Stimulated activated CD8-positive, alpha-beta memory T cell treated with anti-CD3 and anti-CD28 coated beads, Interleukin-15, amount 100 ng/mL, for 48 hours (primary cell): ENCODE data around the gene ATG101.
A peak's percentile ranks its signal among the peaks of the same experiment; 100 is the strongest.

Experiments
- DNase-seq, 2 donors: peaks; one replicate each; pipeline ENCODE4 v3.0.0-alpha.2; 2020; ENCODE audit warnings: low read depth in 2 of 2

Gene ATG101

DNA sequence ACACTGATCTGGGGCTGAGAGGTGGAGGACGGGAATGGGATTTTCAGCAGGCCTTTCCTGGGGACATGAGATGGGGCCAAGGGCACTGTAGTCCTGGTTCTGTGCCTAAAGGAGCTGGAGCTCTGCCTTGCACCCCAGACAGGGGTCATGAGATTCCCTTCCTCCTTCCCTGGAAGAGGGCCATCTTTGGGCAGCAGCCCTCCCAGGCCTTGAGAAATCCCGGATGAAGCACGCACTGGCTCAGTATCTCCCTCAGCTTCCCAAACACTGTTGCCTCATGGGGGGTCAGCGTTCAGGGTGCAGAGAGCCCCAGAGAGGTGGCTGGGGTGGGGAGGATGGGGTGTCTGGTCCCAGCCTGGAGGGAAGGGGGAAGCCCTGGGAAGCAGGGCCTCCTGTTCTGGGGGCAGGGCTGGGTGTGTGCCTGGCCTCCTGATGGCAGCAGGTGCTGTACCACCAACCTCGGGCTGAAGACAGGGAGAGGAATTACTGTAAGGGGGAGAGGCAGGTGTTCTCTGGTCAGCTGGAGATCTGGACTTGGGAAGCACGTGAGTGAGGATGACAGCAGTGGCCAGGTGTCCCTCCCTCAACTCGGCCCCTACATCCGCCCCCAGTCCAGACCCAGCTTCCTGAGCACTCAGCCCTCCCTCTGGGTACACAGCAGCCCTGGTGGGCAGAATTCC is 26.9 kb upstream of the ATG101 start:
- no peak for DNase-seq

DNA sequence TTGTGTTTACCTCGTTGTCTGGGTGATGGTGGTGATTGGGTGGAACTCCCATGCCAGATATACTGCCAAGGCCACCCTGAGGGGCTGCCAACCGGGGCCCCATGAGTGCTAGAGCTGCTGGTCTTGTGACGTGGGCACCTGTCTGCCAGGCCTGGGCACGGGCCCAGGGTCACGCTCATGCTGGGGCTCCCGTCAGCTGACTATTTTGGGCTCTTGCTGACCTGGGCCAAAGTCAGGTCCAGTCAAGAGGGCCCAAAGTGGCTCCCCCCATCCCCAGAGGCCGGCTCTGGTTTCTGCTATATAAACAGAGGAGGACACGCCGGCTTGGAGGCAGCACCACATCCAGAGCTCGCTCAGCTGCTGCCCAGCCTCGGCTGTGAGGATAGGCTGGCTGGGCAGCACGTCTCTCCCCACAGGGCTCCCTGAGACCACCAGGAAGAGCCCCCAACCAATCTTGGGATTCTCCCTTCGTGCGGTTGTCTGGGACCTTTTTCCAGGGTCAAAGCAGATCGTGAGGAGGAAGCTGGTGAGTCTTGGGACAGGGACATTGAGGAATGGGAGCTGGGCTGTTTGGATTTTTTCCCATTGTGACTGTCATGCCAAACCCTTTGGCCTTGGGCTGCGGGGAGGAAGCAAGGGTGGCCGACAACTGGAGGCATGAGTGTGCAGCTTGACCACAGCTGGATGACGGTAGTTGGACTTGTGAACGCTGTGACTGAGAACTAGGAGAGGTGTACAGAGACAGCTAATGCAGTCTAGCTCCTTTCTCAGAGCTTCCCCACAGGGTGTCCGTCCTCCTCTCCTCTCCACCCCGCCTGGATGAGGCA is 26.2 kb upstream of the ATG101 start:
- no peak for DNase-seq

DNA sequence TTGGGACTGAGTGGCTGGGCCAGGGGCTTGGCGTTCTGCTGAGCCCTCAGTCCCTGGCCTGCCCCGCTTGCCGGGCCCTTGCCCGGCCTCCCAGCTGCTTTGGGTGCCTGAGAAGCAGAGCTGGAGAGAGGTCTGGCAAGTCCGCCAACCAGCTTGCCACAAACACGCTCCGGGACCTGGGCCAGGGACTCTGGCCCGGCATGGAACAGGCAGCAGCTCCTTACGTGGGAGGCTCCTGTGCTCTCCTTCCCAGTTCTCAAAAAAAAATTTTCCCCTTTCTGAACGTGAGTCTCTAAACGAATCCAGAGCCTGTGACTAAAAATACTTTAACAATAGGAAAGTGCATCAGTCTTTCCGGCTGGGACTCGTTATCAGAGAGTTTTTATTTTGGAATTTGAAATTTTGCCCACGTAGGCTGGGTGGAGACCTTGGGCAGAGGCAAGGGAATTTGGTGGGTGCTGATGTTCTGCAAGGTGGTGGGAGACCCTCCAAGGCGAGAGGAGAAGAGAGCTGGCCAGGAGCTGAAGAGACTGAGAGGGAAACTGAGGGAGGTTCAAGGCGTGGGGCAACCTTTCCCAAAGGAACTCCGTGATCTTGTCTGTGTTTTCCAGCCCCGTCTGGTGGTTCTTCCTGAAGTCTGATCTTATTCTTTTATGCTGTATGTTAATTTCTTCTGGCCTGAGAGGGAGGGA is 25.3 kb upstream of the ATG101 start:
- no peak for DNase-seq

DNA sequence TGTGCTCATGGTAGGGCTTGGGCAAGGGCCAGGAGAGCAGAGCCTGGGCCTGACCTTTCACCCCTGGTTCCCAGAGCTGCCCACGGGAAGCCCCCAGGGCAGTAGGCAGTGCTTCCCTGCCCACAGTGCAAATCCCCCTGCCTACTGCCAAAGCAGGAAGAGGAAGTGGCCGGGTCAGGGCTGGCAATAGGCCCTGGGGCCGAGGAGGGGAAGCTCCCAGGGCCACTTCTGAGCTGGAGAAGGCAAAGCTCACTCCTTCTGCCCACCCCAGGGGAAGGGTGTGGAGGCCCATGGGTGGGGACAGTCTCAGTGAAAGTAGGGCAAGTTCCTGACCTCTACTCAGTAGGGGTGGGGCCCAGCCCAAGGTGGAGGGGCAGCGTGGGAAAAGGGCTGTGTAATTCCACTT is 24.0 kb upstream of the ATG101 start:
- no peak for DNase-seq

DNA sequence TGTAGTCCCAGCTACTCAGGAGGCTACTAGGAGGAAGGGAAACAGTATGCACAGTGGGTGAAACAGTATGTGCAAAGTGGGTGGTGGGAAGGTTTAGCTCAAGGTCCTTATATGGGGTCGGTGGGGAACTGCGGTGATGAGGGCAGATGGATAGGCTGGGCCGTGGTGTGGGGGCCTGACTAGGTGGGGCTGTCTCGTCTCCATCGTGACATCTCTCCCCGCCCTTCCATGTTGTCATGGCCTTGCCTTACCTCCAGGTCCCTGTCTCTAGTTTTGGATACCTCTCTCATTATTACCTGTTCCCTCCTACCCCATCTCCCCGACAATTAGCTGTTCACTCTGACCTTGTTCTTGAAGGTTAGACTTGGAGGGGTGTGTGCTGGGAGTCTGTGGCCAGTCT is 22.9 kb upstream of the ATG101 start:
- no peak for DNase-seq

DNA sequence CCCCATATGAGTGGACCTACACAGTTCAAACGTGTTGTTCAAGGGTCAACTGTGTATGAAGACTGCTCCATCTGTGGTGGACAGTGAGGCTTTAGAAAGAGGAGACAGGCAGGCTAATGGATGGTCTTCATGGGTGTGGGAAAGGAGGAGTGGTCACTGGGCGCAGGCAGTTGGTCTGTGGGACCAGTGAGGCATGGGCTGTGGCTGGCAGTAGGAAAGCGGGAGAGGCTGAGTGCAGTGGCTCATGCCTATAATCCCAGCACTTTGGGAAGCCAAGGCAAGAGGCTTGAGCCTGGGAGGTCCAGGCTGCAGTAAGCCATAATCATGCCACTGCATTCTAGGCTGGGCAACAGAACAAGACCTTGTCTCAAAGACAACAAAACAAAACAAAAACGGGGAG is 20.5 kb upstream of the ATG101 start:
- no peak for DNase-seq

DNA sequence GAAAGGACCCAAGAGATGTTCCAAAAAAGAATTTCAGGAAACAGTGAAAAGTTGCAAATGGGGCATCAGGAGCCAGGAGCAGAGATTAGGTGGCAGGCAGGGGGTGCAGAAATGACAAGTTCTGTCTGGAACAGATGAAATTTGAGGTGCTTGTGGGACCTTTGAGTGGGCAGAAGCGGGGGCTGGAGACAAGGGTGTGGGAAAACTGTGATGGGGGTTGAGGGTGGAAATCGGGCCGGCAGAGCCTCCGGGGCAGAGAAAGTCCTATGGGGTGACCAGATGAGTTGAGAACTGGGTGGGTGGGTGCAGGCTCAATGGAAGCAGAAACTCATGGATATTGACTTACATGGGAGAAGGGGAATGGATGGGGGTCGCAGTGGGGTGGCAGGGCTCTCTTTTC is 20.1 kb upstream of the ATG101 start:
- DNase-seq, result no peak

DNA sequence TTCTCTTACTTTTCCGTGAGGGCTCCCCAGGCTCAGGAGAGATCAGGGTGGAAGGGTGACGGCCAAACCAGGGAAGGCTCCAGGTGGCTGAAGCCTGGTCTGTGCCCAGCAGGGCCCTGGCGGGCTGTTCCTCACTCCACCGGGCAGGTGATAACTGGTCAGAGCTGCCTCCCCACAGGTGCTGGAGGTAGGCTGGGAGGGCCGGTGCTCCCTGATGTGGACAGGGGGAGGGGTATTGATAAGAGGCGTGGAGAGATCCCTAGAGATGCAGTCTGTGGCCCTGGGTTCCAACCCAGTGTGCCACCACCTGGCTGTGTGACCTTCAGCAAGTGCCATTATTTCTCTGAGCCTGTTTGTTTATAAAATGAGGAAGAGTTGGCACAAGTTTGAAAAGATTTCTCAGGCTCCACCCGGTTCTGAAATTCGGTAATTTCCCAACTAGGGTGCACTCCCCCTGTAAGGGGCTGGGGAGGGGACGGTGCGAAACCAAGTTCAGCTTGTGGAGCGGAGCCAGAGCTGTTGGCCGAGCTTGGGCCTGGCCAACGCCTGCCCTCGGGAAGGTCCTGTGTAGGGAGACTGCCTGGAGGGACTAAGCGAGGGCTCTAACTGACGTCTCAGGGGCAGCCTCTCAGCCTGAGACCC is 19.5 kb upstream of the ATG101 start:
- no peak for DNase-seq

DNA sequence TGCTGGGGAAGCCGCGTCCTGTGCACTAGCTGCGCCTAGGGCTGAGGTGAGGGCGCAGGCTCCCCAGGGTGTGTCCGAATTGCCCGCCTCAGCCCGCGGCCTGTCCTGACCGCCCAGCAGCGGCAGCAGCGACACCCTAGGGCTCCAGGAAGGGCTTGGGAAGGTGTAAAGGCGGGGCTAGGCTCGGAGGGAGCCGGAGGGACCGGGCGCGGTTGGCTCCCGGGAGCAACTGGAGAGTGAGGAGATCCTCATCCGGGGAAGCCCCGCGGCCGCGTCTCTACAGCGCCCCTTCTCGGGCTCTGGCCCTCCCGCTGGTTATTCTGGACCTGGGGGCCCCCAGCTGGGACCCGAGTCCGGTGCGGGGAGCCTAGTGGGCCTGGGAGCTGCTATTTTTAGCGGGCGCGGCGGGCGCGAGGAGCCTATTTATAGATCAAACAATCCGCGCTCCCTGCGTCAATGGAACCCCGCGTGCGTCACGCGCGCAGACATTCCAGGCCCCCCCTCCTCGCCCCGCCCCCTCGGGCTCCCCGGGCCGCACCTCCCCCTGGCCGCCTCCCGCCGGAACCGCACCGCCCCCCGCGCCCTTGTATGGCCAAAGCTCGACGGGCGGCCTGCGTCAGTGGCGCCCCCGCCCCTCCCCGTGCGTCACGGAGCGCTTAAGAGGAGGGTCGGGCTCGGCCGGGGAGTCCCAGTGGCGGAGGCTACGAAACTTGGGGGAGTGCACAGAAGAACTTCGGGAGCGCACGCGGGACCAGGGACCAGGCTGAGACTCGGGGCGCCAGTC is 18.8 kb upstream of the ATG101 start, which contains the start of gene NR4A1:
NR4A1 (plus strand) TSS at position 685 of the 784 bp plus-strand sequence. CDS start 2,887 bp downstream, outside the sequence.
- DNase-seq, result peak; percentile 97 to 98

DNA sequence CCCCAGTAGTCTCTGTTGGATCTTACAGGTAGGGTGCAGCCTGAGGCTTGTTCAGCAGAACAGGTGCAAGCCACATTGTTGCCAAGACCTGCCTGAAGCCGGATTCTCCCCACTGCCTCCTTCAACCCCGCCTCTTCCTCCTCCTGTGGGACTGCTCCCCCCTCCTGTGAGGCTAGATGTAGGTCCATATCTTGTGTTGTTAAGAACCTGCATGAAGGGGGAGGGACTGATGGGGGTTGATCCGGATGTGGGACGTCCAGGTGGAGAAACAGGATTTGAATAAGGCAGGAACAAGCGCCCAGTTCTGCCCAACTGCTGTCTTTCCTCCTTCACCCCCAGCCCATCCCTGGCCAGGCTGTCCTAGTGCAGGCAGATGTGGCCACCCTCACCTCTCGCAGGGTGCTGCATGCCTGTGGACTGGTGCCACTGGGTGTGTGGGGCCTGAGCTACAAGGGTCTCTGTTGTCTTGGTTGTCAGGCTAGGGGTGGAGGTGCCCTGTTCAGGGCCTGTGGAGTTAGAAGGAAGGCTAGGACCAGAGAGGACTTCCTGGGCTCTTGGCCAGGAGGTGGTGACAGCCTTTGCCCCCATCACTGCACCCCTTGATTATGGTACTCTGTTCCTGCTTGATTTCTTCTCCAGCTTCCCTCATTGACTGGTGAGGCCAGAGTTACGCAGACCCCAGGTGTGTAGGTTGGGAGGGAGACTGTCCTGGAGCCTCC is 17.2 kb upstream of the ATG101 start:
- no peak for DNase-seq

DNA sequence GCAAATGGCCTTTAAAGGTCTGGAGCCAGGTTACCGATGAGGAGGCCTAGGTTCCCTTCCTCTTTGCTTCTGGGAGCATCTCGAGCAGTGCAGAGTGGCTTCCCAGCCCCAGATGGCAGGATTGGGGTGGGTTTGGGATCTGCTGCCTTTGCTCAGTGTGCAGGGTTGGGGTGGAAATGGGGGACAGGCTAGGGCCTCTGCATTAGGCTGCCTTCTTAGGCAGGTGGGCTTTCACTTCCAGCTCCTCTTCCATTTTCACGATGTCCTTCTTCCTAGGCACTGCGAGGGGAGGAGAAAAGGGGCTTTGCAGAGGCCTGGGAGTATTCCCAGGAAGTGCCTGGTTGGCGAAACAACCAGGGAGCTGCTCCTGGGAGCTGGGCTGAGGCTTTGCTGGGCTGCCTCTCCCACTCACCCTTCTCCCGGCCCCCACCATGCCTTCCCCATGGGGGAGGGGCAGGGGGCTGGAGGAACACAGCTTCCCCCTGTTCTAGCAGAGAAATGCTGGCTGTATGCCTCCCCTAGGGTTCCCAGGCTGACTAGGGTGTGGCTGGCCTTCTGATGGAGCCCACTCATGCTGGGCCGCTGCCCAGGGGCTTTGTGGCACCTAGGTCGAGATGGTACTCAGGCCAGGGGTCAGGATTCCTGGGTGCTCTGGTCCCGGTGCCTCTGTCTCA is 16.1 kb upstream of the ATG101 start:
- DNase-seq, result no peak

DNA sequence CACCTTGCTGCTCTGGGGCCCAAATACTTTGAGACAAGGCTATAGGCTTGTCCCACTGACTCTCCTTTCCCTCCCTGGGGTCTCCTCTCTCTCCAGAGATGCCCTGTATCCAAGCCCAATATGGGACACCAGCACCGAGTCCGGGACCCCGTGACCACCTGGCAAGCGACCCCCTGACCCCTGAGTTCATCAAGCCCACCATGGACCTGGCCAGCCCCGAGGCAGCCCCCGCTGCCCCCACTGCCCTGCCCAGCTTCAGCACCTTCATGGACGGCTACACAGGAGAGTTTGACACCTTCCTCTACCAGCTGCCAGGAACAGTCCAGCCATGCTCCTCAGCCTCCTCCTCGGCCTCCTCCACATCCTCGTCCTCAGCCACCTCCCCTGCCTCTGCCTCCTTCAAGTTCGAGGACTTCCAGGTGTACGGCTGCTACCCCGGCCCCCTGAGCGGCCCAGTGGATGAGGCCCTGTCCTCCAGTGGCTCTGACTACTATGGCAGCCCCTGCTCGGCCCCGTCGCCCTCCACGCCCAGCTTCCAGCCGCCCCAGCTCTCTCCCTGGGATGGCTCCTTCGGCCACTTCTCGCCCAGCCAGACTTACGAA is 15.4 kb upstream of the ATG101 start:
- DNase-seq, result no peak

DNA sequence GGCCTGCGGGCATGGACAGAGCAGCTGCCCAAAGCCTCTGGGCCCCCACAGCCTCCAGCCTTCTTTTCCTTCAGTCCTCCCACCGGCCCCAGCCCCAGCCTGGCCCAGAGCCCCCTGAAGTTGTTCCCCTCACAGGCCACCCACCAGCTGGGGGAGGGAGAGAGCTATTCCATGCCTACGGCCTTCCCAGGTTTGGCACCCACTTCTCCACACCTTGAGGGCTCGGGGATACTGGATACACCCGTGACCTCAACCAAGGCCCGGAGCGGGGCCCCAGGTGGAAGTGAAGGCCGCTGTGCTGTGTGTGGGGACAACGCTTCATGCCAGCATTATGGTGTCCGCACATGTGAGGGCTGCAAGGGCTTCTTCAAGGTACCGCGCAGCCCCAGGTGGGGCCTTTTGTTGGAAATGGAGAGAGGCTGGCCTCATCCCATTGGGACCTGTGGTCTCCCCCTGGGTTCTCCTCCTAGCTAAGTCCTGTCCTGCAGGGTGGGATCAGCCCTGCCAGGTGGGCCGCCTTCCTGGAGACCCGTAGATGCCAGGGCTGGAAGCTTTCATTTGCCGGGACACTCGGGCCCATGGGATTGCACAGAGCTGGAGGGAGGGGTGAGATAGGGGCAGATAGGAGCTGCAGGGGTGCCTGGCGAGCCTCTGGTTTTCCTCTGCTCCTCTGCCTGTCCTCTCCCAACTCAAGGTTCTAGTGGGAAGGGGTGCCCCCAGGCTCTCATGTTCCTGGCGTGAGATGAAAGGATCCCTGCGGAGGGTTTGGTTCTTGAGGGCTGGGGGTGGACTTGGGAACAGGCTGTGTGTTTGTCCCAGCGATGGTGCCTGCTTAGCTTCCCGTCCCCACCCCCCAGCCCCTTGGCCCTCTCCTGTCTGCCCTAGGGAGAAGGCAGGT is 14.7 kb upstream of the ATG101 start:
- no peak for DNase-seq

DNA sequence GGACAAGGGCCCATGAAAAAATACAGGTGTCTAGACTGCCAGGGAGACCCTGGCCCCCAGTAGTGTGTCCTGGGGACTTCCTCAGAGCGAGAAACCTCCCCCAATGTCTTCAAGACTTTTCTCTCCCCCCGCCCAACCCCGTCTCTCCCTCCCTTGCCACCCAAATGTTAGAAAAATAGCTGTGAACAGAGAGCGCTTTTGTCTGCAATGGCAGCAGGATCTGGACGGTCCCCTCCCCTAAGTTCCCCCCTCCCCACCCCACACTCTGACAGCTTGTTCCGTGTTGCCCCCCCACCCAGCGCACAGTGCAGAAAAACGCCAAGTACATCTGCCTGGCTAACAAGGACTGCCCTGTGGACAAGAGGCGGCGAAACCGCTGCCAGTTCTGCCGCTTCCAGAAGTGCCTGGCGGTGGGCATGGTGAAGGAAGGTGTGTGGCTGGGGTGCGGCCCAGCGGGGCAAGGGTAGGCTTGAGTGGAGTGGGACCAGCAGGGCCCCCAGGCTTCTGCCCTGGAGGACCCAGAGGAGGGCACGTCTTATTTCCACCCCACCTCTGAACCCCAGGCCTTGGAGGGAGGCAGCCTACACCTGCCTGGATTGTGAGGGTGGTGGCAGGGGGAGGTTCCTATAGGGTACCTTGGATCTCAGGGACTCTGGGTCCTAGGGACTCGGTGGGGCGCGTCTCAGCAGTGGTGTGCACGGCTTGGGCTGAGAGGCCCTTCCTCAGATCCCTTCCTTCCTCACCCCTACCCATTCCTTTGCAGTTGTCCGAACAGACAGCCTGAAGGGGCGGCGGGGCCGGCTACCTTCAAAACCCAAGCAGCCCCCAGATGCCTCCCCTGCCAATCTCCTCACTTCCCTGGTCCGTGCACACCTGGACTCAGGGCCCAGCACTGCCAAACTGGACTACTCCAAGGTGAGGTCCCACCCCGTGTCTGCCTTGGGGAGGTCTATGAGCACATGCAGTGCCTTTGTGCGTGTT is 13.8 kb upstream of the ATG101 start:
- no peak for DNase-seq

DNA sequence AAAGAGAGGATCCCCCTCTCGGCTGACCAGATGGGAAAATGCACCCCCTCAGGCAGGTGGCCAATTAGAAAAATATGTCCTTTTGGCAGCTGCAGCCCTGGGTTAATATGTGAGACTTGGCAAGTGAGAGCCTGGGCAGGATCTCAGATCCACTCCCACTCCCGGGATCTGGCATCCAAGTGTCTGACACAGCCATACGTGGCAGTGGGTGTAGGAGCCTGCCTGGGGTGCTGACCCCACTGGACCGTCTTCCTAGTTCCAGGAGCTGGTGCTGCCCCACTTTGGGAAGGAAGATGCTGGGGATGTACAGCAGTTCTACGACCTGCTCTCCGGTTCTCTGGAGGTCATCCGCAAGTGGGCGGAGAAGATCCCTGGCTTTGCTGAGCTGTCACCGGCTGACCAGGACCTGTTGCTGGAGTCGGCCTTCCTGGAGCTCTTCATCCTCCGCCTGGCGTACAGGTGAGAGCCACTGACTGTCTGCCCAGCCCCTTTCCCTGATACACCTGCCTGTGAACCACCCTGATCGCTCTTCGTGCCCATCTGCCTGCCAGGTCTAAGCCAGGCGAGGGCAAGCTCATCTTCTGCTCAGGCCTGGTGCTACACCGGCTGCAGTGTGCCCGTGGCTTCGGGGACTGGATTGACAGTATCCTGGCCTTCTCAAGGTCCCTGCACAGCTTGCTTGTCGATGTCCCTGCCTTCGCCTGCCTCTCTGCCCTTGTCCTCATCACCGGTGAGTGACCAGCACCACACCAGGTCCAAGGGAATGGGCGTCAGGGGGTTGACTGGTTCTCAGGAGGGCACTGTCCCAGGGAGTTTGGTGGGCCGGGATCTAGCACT is 12.8 kb upstream of the ATG101 start:
- no peak for DNase-seq
